Endometrium (tissue), 2 donors: ENCODE data around the gene STIM1.
"Not testable (repeated sequence)": the region's sequence is repeated elsewhere in the genome, so short reads cannot be mapped to it uniquely, and the experiment has no call there.

Experiments used
- FAIRE-seq: peaks from 2 replicates; lab custom pipeline; 2012; peaks lifted over from hg19 to GRCh38; lab: Jason Lieb, UNC
- donor health status: control.
- donor health status: control.

The STIM1 gene

GRCh38 chr11:4111834-4112233 is 256.4 kb downstream of the STIM1 start:
- no peak for FAIRE-seq

- FAIRE-seq, result no peak
Observed at GRCh38 chr11:4115128-4115527, 259.7 kb downstream of the STIM1 start.

GRCh38 chr11:4118107-4118506 is 262.6 kb downstream of the STIM1 start:
- no peak for FAIRE-seq

GRCh38 chr11:4123218-4123617 is 267.8 kb downstream of the STIM1 start:
- FAIRE-seq, result no peak

GRCh38 chr11:4125141-4125540 is 269.7 kb downstream of the STIM1 start:
- no peak for FAIRE-seq

- FAIRE-seq, result no peak
Observed at GRCh38 chr11:4127357-4127756, 271.9 kb downstream of the STIM1 start.

- not testable (repeated sequence) for FAIRE-seq
Observed at GRCh38 chr11:4130219-4130618, 274.8 kb downstream of the STIM1 start.

- FAIRE-seq, result no peak
Observed at GRCh38 chr11:4134806-4135205, 279.3 kb downstream of the STIM1 start.

- no peak for FAIRE-seq
Observed at GRCh38 chr11:4138497-4138896, 283.0 kb downstream of the STIM1 start.

GRCh38 chr11:4140067-4140636 is 284.7 kb downstream of the STIM1 start:
- no peak for FAIRE-seq
